CD8-positive, alpha-beta memory T cell (primary cell): ENCODE results near the gene USH2A. TPM values are rescaled to one million over a fixed set of nuclear protein-coding genes. Genes with fewer than 3 reads are reported as not detected.

ENCODE experiments used
- CTCF ChIA-PET: fragments of 350-600 bp; sonication (Branson Sonifier 250); formaldehyde crosslinking; loops from one replicate; lab custom pipeline; 2021; ENCODE audit warnings: antibody characterized with exemption; lab: Charles Lee
- POLR2A ChIA-PET: fragments of 350-600 bp; sonication (Branson Sonifier 250); formaldehyde crosslinking; loops from one replicate; lab custom pipeline; 2021; ENCODE audit warnings: antibody characterized with exemption; lab: Charles Lee
- DNase-seq, 5 donors: peaks; one replicate each; pipeline versions ENCODE4 v3.0.0 to v3.0.0-alpha.2; 2020 to 2022; ENCODE audit warnings: mixed read lengths in 1 of 5
- H3K27ac ChIP-seq: one replicate; pipeline ENCODE4 v1.7.0; 2013; ENCODE audit warnings: low read depth, mild to moderate bottlenecking, low read length, moderate library complexity
- H3K27me3 ChIP-seq: 2 replicates; pipeline ENCODE4 v1.7.0; 2013; ENCODE audit warnings: low read length, mild to moderate bottlenecking; ENCODE audit not compliant: insufficient read depth, poor library complexity, severe bottlenecking
- H3K36me3 ChIP-seq: 2 replicates; pipeline ENCODE4 v1.7.0; 2013; ENCODE audit warnings: mild to moderate bottlenecking, low read length, moderate library complexity; ENCODE audit not compliant: insufficient read depth
- H3K4me1 ChIP-seq: 2 replicates; pipeline ENCODE4 v1.7.0; 2013; ENCODE audit warnings: mild to moderate bottlenecking, low read length, moderate library complexity; ENCODE audit not compliant: insufficient read depth
- H3K4me3 ChIP-seq: 2 replicates; pipeline ENCODE4 v1.7.0; 2013; ENCODE audit warnings: mild to moderate bottlenecking, low read length
- H3K9me3 ChIP-seq: 2 replicates; pipeline ENCODE4 v1.7.0; 2013; ENCODE audit warnings: mild to moderate bottlenecking, low read length
- H3K27ac Mint-ChIP-seq, 8 donors: one replicate each; pipeline ENCODE4 v1.8.0; 2020 to 2021; ENCODE audit warnings: mixed read lengths in 8 of 8, mild to moderate bottlenecking in 6 of 8, inconsistent platforms in 3 of 8, moderate library complexity in 3 of 8
- H3K27me3 Mint-ChIP-seq, 2 donors: one replicate each; pipeline ENCODE4 v1.8.0; 2020 to 2021; ENCODE audit warnings: mixed read lengths in 2 of 2, mild to moderate bottlenecking in 1 of 2, moderate library complexity in 1 of 2
- H3K36me3 Mint-ChIP-seq, 3 donors: one replicate each; pipeline ENCODE4 v1.8.0; 2020 to 2021; ENCODE audit warnings: mixed read lengths in 3 of 3, inconsistent platforms in 1 of 3, mild to moderate bottlenecking in 1 of 3
- H3K4me1 Mint-ChIP-seq, 3 donors: one replicate each; pipeline ENCODE4 v1.8.0; 2020 to 2021; ENCODE audit warnings: mixed read lengths in 3 of 3, inconsistent platforms in 1 of 3, mild to moderate bottlenecking in 1 of 3
- H3K4me3 Mint-ChIP-seq, 7 donors: one replicate each; pipeline ENCODE4 v1.8.0; 2020 to 2021; ENCODE audit warnings: mixed read lengths in 7 of 7, mild to moderate bottlenecking in 6 of 7, moderate library complexity in 4 of 7, inconsistent platforms in 2 of 7
- H3K9me3 Mint-ChIP-seq, 5 donors: one replicate each; pipeline ENCODE4 v1.8.0; 2020 to 2022; ENCODE audit warnings: mixed read lengths in 5 of 5, mild to moderate bottlenecking in 3 of 5, moderate library complexity in 2 of 5, inconsistent platforms in 1 of 5
- polyA plus RNA-seq: library from polyadenylated mRNA; unstranded; fragments of 300-500 nt; fragmentation: Illumina TruSeq; gene quantifications from one replicate; pipeline ENCODE4 v1.2.3, GENCODE V29; 2021
- total RNA-seq, 2 experiments: library from RNA; stranded (reverse); gene quantifications; one replicate each; pipeline ENCODE4 v1.2.3, GENCODE V29; 2021

Gene USH2A
- total and polyA plus RNA-seq, 3 experiments from 2014 or later, result not detected

GRCh38 chr1:216332003-216332402, 91.2 kb downstream of the USH2A start:
- ChIA-PET POLR2A (no interaction called here), CTCF (no interaction called here)
- no peaks in the 10 kb centered on the region for H3K36me3 Mint-ChIP-seq
- no peak overlapping the region for H3K27ac Mint-ChIP-seq
- Histone ChIP-seq H3K27me3 (no peaks in the 10 kb centered on the region), H3K36me3 (no peaks in the 10 kb centered on the region), H3K9me3 (no peaks in the 10 kb centered on the region), H3K4me3 (no peak overlapping the region), H3K4me1 (no peaks in the 10 kb centered on the region), H3K27ac (no peak overlapping the region)
- H3K4me1 Mint-ChIP-seq, result no peaks in the 10 kb centered on the region
- H3K9me3 Mint-ChIP-seq, result peaks cover 1 to 36% (median 14%) of the 10 kb centered on the region in 5 donors
- H3K4me3 Mint-ChIP-seq, result no peak overlapping the region
- no peak for DNase-seq
- H3K27me3 Mint-ChIP-seq, result no peaks in the 10 kb centered on the region

GRCh38 chr1:216331211-216331610, 92.0 kb downstream of the USH2A start:
- DNase-seq, result no peak
- H3K27ac ChIP-seq, result no peak overlapping the region
- Mint-ChIP-seq H3K36me3 (no peaks in the 10 kb centered on the region), H3K4me3 (no peak overlapping the region), H3K27ac (no peak overlapping the region), H3K9me3 (peaks cover 1 to 35% (median 12%) of the 10 kb centered on the region in 5 donors), H3K27me3 (no peaks in the 10 kb centered on the region), H3K4me1 (no peaks in the 10 kb centered on the region)
- no peaks in the 10 kb centered on the region for H3K36me3 ChIP-seq
- H3K4me3 ChIP-seq, result no peak overlapping the region
- H3K4me1 ChIP-seq, result no peaks in the 10 kb centered on the region
- no peaks in the 10 kb centered on the region for H3K27me3 ChIP-seq
- CTCF ChIA-PET, result no interaction called here
- POLR2A ChIA-PET, result no interaction called here
- no peaks in the 10 kb centered on the region for H3K9me3 ChIP-seq

- Mint-ChIP-seq H3K9me3 (peaks cover 3 to 35% (median 12%) of the 10 kb centered on the region in 5 donors), H3K27ac (no peak overlapping the region), H3K36me3 (no peaks in the 10 kb centered on the region), H3K27me3 (no peaks in the 10 kb centered on the region), H3K4me1 (no peaks in the 10 kb centered on the region), H3K4me3 (no peak overlapping the region)
- Histone ChIP-seq H3K9me3 (no peaks in the 10 kb centered on the region), H3K4me1 (no peaks in the 10 kb centered on the region), H3K36me3 (no peaks in the 10 kb centered on the region), H3K27ac (no peak overlapping the region), H3K4me3 (no peak overlapping the region), H3K27me3 (no peaks in the 10 kb centered on the region)
- ChIA-PET POLR2A (no interaction called here), CTCF (no interaction called here)
- no peak for DNase-seq
Observed at GRCh38 chr1:216330262-216330661, 93.0 kb downstream of the USH2A start.

- Histone ChIP-seq H3K27me3 (no peaks in the 10 kb centered on the region), H3K4me3 (no peak overlapping the region), H3K36me3 (no peaks in the 10 kb centered on the region), H3K9me3 (no peaks in the 10 kb centered on the region), H3K4me1 (no peaks in the 10 kb centered on the region), H3K27ac (no peak overlapping the region)
- H3K9me3 Mint-ChIP-seq, result peaks cover 7 to 20% (median 13%) of the 10 kb centered on the region in 5 donors
- no peaks in the 10 kb centered on the region for H3K4me1 Mint-ChIP-seq
- DNase-seq, result no peak
- no peaks in the 10 kb centered on the region for H3K27me3 Mint-ChIP-seq
- CTCF ChIA-PET, result no interaction called here
- POLR2A ChIA-PET, result no interaction called here
- no peak overlapping the region for H3K4me3 Mint-ChIP-seq
- H3K27ac Mint-ChIP-seq, result no peak overlapping the region
- no peaks in the 10 kb centered on the region for H3K36me3 Mint-ChIP-seq
Observed at GRCh38 chr1:216325946-216326345, 97.3 kb downstream of the USH2A start.

- Histone ChIP-seq H3K9me3 (no peaks in the 10 kb centered on the region), H3K27me3 (no peaks in the 10 kb centered on the region), H3K27ac (no peak overlapping the region), H3K4me1 (no peaks in the 10 kb centered on the region), H3K4me3 (no peak overlapping the region), H3K36me3 (no peaks in the 10 kb centered on the region)
- DNase-seq, result no peak
- no peaks in the 10 kb centered on the region for H3K36me3 Mint-ChIP-seq
- CTCF ChIA-PET, result no interaction called here
- POLR2A ChIA-PET, result no interaction called here
- H3K9me3 Mint-ChIP-seq, result peaks cover 7 to 16% (median 11%) of the 10 kb centered on the region in 5 donors
- no peak overlapping the region for H3K4me3 Mint-ChIP-seq
- no peaks in the 10 kb centered on the region for H3K4me1 Mint-ChIP-seq
- no peaks in the 10 kb centered on the region for H3K27me3 Mint-ChIP-seq
- no peak overlapping the region for H3K27ac Mint-ChIP-seq
Observed at GRCh38 chr1:216325336-216325735, 97.9 kb downstream of the USH2A start.

GRCh38 chr1:216323344-216323743, 99.9 kb downstream of the USH2A start:
- H3K9me3 ChIP-seq, result no peaks in the 10 kb centered on the region
- Mint-ChIP-seq H3K4me1 (no peaks in the 10 kb centered on the region), H3K9me3 (peaks cover 7 to 24% (median 12%) of the 10 kb centered on the region in 5 donors), H3K4me3 (no peak overlapping the region), H3K27ac (no peak overlapping the region), H3K36me3 (no peaks in the 10 kb centered on the region), H3K27me3 (no peaks in the 10 kb centered on the region)
- H3K4me3 ChIP-seq, result no peak overlapping the region
- no peak overlapping the region for H3K27ac ChIP-seq
- H3K36me3 ChIP-seq, result no peaks in the 10 kb centered on the region
- CTCF ChIA-PET, result no interaction called here
- H3K27me3 ChIP-seq, result no peaks in the 10 kb centered on the region
- no peak for DNase-seq
- POLR2A ChIA-PET, result no interaction called here
- H3K4me1 ChIP-seq, result no peaks in the 10 kb centered on the region

GRCh38 chr1:216314379-216315095, 108.7 kb downstream of the USH2A start:
- H3K27ac Mint-ChIP-seq, result no peak overlapping the region
- no peaks in the 10 kb centered on the region for H3K4me1 Mint-ChIP-seq
- H3K27me3 Mint-ChIP-seq, result no peaks in the 10 kb centered on the region
- DNase-seq, result no peak
- H3K4me1 ChIP-seq, result no peaks in the 10 kb centered on the region
- no peak overlapping the region for H3K27ac ChIP-seq
- peaks cover 12 to 45% (median 19%) of the 10 kb centered on the region in 5 donors for H3K9me3 Mint-ChIP-seq
- H3K4me3 ChIP-seq, result no peak overlapping the region
- no peaks in the 10 kb centered on the region for H3K36me3 Mint-ChIP-seq
- H3K36me3 ChIP-seq, result no peaks in the 10 kb centered on the region
- ChIA-PET CTCF (no interaction called here), POLR2A (no interaction called here)
- H3K27me3 ChIP-seq, result no peaks in the 10 kb centered on the region
- no peaks in the 10 kb centered on the region for H3K9me3 ChIP-seq
- no peak overlapping the region for H3K4me3 Mint-ChIP-seq

GRCh38 chr1:216310776-216311175, 112.5 kb downstream of the USH2A start:
- no peak overlapping the region for H3K27ac Mint-ChIP-seq
- H3K27ac ChIP-seq, result no peak overlapping the region
- H3K9me3 ChIP-seq, result no peaks in the 10 kb centered on the region
- H3K36me3 Mint-ChIP-seq, result no peaks in the 10 kb centered on the region
- H3K4me3 ChIP-seq, result no peak overlapping the region
- ChIA-PET CTCF (no interaction called here), POLR2A (no interaction called here)
- no peaks in the 10 kb centered on the region for H3K27me3 Mint-ChIP-seq
- no peak overlapping the region for H3K4me3 Mint-ChIP-seq
- no peak for DNase-seq
- H3K9me3 Mint-ChIP-seq, result peaks cover 14 to 42% (median 19%) of the 10 kb centered on the region in 5 donors
- no peaks in the 10 kb centered on the region for H3K4me1 ChIP-seq
- no peaks in the 10 kb centered on the region for H3K27me3 ChIP-seq
- no peaks in the 10 kb centered on the region for H3K4me1 Mint-ChIP-seq
- no peaks in the 10 kb centered on the region for H3K36me3 ChIP-seq
